GM12874 (cell line): ENCODE data around the gene MYLK.

Experiments
- TF ChIP-seq, protein P1 (sequence below): IDR thresholded peaks from 2 replicates; pipeline ENCODE4 v1.5.1; 2011; ENCODE audit warnings: low read depth, mild to moderate bottlenecking, control low read depth, low read length, moderate library complexity; ENCODE audit not compliant: insufficient read depth

MYLK gene

DNA sequence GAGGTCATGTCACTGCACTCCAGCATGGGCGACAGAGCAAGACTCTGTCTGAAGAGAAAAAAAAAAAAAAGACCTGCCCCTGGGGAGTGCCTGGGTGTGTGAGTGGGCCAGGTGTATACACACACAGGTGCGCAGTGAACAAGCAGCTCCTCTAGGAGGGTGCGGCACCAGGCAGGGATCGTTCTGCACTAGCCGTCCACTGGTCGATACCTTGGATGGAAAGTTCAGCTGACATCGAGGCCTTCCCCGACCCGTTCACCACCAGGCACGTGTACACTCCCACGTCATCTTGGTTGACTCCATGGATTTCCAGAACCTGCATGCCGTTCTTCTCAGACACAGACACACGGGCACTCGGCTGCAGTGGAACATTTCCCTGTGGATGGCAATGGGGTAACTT is 147.0 kb downstream of the MYLK start:
- TF ChIP-seq, protein P1, sequence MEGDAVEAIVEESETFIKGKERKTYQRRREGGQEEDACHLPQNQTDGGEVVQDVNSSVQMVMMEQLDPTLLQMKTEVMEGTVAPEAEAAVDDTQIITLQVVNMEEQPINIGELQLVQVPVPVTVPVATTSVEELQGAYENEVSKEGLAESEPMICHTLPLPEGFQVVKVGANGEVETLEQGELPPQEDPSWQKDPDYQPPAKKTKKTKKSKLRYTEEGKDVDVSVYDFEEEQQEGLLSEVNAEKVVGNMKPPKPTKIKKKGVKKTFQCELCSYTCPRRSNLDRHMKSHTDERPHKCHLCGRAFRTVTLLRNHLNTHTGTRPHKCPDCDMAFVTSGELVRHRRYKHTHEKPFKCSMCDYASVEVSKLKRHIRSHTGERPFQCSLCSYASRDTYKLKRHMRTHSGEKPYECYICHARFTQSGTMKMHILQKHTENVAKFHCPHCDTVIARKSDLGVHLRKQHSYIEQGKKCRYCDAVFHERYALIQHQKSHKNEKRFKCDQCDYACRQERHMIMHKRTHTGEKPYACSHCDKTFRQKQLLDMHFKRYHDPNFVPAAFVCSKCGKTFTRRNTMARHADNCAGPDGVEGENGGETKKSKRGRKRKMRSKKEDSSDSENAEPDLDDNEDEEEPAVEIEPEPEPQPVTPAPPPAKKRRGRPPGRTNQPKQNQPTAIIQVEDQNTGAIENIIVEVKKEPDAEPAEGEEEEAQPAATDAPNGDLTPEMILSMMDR = no peak

DNA sequence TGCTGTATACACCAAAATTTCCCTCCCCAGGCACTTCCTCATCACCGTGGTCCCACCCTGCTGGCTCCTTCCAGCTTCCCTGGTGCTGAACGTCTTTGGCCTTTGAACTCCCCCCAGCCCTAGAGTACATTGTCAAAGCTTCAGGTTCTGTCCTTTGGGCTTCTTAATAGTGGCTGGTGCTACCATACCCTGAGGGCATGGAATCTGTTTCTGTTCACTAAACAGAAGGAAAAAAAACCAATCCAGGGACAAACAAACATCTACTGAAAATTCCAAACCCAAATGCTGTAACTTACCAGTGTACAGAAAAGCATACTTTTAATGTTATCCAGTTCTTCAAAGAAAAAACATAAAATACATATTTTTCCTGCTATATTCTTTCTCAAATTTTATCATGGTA is 148.7 kb downstream of the MYLK start:
- TF ChIP-seq, protein P1 = no peak

DNA sequence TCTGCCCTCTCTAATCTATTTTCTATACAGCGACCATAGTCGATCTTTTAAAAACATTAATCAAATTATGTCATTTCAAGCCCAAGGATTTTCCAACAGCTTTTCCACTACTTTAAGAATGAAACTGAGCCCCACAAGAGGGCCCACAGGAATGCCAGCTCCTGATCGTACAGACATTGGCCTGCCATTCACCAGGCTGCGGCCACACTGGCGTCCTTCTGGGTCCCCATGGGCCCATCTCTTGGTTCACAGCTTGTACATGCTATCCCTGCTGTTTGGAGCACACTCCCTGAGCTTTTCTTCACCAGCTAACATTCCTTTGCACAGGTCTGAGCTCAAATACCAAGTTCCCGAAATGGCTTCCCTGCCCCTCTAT is 149.6 kb downstream of the MYLK start:
- TF ChIP-seq, protein P1 = no peak

DNA sequence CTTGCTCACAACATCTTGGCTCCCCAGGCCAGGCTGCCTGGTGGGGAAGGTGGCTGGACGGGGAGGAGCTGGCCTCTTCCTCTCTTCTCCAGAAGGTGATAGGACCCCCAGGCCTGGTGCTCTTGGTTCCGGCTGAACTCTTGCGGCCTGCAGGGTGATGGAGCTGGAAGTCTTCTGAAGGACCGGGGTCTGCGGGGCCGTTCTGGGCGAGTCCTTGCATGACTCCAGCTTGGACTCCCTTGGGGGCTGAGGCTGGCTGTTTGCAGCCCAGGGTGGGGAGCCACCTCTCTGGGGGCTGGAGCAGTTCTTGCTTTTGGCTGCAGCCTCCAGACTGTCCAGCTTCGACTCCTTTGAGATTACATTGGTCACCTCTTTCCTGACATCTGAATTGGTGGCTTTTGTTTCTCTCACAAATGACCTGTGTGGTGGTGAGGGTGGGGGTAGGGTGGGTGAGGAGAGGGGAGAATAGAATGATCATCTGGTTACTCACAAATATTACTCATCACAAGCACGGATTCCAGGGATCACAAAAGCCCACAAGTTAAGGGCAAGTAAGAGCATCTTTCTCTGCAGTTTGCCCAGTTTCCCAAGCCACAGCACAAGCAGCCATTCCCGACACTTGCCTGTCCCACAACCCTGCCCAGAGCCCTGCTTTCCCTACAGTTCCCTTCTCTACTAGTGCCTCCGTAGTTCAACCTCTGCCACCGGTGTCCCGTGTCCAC is 150.2 kb downstream of the MYLK start:
- TF ChIP-seq, protein P1 = no peak

DNA sequence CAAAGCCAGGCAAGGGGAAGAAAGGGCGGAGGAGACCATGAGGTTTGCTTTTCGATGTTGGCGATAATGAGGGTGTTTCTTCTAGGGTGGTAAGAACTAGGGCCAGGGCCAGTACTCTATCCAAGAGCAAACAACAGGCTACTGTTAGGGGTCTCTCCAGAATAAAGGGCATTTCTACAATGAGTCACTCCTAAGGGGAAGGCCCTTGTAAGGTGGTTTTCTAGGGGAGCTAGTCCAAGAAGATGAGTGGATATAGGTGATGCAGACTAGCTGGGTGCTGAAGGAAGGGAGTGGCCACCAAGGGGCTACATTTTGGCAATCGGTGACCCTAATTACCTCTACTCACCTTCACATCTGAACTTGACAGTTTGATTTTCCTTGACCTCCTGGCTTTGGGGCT is 150.8 kb downstream of the MYLK start:
- TF ChIP-seq, protein P1 = no peak

DNA sequence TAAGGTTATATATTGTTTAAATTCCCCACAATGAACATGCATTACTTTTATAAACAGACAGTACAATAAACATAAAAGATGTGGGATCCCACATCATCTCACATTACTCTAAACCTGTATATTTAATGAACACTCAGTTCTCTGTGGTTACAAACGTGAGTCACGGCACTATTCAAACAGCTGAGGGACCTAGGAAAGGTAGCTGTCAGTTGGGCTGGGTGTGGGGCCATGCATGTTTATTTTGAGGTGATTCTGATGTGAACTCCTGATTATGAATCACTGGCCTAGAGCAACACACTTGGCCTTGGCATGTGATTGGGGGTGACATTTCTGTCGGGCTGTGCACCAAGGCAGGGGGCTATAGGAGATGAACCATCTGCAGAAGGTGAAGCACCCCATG is 151.7 kb downstream of the MYLK start:
- TF ChIP-seq, protein P1 = no peak

DNA sequence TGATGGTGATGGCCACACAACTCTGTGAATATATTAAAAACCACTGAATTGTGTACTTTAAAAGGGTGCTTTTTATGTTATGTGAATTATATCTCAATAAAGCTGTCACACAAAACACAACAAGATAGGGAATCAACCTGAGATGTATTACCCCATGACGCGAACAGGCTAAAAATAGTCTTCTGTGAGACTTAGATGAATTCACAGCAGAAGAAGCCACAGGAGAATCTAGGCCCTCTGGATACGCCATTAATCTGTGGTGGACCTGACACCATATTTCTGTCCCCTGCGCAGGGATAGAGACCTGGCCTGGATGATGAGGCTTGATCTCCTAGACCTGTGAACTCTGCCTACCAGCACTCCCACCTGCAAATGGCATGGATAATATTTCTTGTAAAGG is 153.3 kb downstream of the MYLK start:
- TF ChIP-seq, protein P1 = no peak

DNA sequence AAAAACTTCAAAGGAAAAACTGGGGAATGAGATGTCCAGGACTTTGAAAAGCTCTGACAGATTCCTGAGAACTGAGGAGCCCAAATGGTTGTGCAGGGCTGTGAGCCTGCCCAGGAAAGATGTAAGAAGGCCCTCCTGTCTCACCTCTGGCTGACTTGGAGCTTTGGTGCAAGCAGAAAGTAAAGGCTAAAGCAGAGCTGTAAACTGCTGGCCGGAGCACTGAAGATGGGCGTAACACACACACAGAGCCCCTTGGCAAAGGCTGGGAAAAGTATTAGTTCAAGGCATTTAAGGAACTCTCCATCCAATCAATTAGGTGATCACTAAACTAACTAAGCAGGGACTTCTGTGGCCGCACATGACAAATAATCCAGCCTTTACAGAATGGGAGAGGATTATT is 155.1 kb downstream of the MYLK start:
- TF ChIP-seq, protein P1 = no peak
